OCI-M2 (cell line): Measurements from ENCODE around the gene DKK1.
"Not testable (repeated sequence)": the region's sequence is repeated elsewhere in the genome, so short reads cannot be mapped to it uniquely, and the experiment has no call there.

Experiments used
- DNase-seq: peaks from one replicate; lab custom pipeline; 2025; ENCODE audit not compliant: unreplicated experiment; lab: John Stamatoyannopoulos, UW

Gene DKK1

DNA sequence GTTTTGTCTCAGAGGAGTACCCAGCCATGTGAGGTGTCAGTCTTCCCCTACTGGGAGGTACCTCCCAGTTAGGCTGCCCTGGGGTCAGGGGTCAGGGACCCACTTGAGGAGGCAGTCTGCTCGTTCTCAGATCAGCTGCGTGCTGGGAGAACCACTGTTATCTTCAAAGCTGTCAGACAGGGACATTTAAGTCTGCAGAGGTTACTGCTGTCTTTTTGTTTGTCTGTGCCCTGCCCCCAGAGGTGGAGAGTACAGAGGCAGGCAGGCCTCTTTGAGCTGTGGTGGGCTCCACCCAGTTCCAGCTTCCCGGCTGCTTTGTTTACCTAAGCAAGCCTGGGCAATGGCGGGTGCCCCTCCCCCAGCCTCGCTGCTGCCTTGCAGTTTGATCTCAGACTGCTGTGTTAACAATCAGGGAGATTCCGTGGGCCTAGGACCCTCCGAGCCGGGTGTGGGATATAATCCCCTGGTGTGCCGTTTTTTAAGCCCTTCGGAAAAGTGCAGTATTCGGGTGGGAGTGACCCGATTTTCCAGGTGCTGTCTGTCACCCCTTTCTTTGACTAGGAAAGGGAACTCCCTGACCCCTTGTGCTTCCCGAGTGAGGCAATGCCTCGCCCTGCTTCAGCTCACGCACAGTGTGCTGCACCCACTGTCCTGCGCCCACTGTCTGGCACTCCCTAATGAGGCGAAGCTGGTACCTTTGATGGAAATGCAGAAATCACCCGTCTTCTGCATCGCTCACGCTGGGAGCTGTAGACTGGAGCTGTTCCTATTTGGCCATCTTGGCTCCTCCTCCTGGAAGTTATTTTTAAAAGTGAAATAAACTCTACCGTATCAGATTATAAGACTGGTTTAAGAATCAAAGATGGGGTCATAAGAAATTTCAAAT is 51.7 kb downstream of the DKK1 start:
- not testable (repeated sequence) for DNase-seq
